GM12872 (cell line): ENCODE results near the gene SLC11A2.

Experiments used
- TF ChIP-seq, protein P1 (sequence below): IDR thresholded peaks from 3 replicates; pipeline ENCODE4 v1.5.1; 2011; ENCODE audit warnings: low read depth, mild to moderate bottlenecking, low read length, moderate library complexity; ENCODE audit not compliant: insufficient read depth

SLC11A2 gene

GRCh38 chr12:51047655-51048540, 21.7 kb upstream of the SLC11A2 start, which contains the start of gene LETMD1:
LETMD1 (plus strand) TSS chr12:51048327; CDS start chr12:51048357, 30 bp downstream.
- TF ChIP-seq, protein P1, sequence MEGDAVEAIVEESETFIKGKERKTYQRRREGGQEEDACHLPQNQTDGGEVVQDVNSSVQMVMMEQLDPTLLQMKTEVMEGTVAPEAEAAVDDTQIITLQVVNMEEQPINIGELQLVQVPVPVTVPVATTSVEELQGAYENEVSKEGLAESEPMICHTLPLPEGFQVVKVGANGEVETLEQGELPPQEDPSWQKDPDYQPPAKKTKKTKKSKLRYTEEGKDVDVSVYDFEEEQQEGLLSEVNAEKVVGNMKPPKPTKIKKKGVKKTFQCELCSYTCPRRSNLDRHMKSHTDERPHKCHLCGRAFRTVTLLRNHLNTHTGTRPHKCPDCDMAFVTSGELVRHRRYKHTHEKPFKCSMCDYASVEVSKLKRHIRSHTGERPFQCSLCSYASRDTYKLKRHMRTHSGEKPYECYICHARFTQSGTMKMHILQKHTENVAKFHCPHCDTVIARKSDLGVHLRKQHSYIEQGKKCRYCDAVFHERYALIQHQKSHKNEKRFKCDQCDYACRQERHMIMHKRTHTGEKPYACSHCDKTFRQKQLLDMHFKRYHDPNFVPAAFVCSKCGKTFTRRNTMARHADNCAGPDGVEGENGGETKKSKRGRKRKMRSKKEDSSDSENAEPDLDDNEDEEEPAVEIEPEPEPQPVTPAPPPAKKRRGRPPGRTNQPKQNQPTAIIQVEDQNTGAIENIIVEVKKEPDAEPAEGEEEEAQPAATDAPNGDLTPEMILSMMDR, result peak; percentile 92

- TF ChIP-seq, protein P1, result no peak
These were observed 10.1 kb upstream of the SLC11A2 start for GRCh38 chr12:51036279-51036678.

DNA sequence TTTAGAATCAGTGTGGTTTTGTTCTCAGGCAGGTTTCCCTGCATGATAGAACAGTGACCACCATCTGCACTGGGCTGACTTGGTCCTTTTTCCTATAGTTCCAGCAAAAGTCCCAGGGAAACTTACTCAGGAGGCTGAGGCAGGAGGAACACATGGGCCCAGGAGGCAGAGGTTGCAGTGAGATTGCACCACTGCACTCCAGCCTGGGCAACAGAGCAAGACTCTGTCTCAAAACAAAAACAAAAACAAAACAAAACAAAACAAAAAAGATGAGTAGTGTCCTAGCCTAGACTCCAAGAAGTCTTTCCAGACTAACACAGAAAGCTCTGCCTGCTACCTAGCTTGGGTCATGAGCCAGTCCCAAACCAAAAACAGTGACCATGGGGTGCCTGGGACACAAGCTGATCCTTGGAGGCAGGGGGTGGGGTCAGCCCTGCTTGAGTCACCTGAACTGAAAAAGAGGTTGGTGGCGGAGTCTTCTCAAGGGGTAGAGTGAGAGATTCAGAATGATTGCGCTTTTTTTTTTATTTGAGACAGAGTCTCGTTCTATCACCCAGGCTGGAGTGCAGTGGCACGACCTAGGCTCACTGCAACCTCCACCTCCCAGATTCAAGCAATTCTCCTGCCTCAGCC, 7.4 kb upstream of the SLC11A2 start:
- TF ChIP-seq, protein P1, result no peak

DNA sequence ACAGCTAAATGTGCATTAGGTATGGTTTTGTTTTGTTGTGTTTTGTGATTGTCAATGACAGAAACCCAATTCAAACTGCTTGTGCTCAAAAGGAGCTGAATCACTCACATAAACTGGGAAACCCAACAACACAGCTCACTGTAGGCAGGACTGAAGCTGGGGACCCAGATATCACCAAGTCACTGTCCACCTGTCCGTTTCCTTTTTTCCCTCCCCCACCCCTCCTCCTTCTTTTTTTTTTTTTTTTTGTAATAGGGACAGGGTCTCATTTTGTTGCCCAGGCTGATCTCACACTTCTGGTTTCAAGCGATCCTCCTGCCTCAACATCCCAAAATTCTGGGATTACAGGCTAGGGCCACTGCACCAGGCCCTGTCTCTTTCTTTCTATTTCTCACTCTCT, 6.9 kb upstream of the SLC11A2 start:
- TF ChIP-seq, protein P1, result no peak

DNA sequence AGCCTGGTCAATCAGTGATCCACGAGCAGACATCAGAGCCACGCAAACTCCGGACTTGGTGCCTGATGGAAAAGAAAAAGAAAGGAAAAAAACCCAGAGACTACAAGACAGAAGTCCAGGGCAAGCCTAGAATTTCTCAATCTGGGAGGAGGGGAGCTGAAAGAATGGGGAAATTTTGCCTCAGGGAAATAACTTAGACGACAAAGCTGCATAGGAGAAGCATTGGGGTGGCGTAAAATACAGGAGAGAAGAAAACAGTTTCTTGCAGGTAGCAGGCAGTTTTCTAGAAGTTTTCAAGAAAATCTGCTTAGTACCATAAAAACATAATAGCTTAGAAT, 2.6 kb upstream of the SLC11A2 start:
- TF ChIP-seq, protein P1, result no peak

DNA sequence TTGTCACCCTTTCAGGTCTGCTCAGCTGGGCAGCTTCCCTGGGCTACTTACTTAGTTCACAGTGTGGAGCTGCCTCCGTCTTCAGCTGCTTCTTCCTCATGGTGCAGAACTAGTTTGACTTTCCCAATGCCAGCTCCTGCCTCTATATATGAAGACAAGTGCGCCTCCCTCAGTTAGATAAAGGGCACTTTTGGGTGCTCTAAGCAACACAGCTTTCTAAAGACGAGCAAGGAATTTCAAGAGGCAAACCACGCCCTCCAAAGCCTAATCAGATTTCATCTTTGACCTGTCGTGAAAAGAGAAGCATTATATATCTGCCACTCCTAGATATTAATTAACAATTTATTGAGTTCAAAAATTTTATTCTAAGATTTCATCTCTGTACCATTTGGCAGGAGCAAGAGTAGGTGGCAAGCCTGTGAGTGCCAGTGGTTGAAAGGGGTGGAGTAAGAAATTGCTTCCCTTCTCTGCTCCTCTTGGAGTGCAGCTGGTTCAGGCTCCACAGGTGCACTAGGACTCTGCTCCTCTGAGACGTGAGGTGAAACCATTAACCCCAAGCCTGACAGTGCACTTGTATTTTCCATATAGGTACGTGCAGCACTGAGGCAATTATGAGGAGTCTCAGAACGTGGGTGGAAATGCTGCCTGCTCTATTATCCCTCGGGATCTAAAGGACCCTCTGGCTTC, 2.1 kb upstream of the SLC11A2 start:
- TF ChIP-seq, protein P1, result peak; percentile 29; the same call in 1 of the 3 replicates

GRCh38 chr12:51027342-51027835, 1.2 kb upstream of the SLC11A2 start:
- TF ChIP-seq, protein P1, result no peak
